Esophagus squamous epithelium (tissue), 4 donors: ENCODE data around the gene PIK3R2.

ENCODE experiments used
- CTCF ChIP-seq, 6 experiments: fragments of 450-650 bp in 4 of 6; fragments of 200-600 bp in 2 of 6; sonication (generic) in 2 of 6; IDR thresholded peaks; one replicate each; pipeline ENCODE4 v1.5.1; 2016 to 2019; ENCODE audit warnings: antibody characterized with exemption in 6 of 6, mild to moderate bottlenecking in 4 of 6, moderate library complexity in 4 of 6
- POLR2A ChIP-seq, 4 donors: fragments of 450-650 bp; IDR thresholded peaks; one replicate each; pipeline ENCODE4 v1.6.1; 2017; ENCODE audit warnings: antibody characterized with exemption in 4 of 4, mild to moderate bottlenecking in 4 of 4, moderate library complexity in 3 of 4

DNA sequence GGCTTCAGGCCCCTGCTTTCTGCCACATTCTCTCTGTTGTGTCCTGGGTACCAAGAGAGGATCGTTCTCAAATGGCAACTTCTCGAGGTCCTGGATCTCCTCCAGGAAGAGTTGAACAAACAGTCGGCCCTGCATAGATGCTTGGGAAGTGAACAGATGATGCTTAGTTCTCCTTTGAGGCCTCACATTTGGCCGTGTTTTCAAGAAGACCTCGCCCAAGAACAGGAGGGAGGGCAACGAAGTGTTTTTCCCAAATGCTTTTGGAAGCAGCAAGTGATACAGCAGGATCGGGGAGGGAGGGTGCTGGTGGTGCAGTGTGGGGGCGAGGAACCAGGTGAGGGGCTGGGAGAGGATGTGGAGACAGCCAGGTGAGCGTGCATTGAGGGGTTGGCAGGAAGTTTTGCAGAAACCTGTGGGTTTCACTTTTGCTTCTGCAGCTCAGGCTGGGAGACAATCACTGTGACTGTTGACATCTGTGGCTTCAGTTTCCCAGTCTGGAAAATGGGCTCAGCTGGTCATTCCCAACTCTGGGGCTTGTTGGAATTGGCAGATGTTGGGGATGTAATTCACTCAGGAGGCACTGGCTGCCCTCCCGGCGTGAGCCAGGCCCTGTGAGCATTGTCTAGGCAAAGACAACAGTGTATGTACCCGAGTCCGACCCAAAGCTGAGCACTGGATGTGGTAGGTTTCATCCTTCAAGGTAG is 33.8 kb upstream of the PIK3R2 start:
- TF ChIP-seq CTCF (IDR thresholded peaks at IDR 0.05) (no peak), POLR2A (IDR thresholded peaks at IDR 0.05) (no peak)
